OCI-M2 (cell line): Measurements from ENCODE around the gene ARMC7.
"Not testable (repeated sequence)": the region's sequence is repeated elsewhere in the genome, so short reads cannot be mapped to it uniquely, and the experiment has no call there.

Experiments
- DNase-seq: peaks from one replicate; lab custom pipeline; 2025; ENCODE audit not compliant: unreplicated experiment; lab: John Stamatoyannopoulos, UW

The ARMC7 gene

GRCh38 chr17:75127936-75128335 lies 18.2 kb downstream of the ARMC7 start:
- DNase-seq = not testable (repeated sequence)

- DNase-seq = no peak
These were observed 19.1 kb downstream of the ARMC7 start for GRCh38 chr17:75128694-75129505.

- DNase-seq = no peak
These were observed 19.8 kb downstream of the ARMC7 start for GRCh38 chr17:75129576-75129975.

GRCh38 chr17:75130059-75130631 lies 20.4 kb downstream of the ARMC7 start:
- DNase-seq = no peak

DNA sequence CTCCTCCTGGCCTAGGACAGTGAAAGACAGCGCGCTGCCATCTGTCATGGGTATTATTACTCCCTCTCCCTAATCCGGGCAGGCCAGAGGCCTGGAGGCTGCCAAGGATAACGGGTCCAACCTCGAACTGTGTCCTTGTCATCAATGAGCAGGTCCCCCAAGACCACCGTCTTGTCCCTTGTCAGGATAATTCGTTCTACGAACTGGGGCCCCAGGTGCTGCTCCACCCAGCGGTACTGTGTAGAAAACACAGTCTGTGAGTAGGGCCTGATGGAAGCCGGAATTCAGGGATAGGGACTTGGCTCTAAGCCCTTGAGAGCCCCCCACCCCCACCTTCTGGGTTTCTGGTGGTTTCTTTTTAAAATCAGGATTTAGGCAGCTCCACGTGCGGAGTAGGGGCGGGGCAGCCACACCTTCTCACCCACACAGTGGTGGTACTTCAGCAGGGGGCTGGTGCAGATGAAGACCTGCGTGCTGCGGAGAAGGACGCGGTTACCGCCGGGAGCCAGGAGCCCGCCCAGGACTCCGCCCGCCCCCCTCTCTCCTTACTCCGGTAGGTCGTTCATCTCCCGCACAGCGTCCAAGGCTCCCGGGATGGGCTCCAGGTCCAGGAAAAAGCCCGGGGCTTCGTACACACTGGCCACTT lies 21.0 kb downstream of the ARMC7 start:
- no peak for DNase-seq

DNA sequence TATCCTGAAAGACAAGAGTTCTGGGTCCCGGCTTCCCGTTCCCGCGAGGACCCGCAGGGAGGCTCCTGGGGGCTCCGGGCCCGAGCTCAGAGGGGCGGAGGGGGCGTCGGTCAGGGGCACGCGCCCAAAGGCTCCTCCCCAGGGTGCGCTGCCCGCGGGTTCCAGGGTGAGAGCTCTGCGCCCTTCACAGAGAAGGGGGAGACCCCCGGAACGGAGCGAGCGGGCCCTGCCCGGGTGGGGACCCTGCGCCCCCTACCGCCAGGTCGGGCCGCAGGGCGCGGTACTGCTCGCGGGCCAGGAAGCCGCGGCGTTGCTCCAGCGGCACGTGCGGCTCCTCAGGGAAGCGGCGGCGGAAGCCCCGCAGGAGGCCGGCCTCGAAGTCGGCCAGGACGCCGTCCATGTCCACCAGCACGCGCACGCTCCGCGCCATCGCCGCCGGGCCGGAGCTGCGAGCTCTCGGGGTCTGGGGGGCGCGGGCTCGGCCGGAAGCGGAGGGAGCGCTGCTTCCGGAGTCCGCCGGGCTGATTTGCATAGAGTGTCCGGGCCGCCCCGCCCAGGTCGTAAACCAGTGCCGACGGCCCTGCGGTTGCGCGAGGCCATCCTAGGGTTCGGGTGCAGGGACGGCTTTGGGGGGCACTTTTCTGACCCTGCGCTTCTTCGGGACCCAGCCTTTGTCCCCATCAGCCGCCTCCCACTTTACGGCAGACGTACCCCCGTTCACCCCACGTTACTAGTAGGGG lies 21.7 kb downstream of the ARMC7 start, which contains the start of gene NT5C:
TSS of gene NT5C (minus strand) at position 465 of the 740 bp plus-strand sequence. CDS start at position 430, 35 bp downstream.
- no peak for DNase-seq

- not testable (repeated sequence) for DNase-seq
These were observed 22.5 kb downstream of the ARMC7 start for GRCh38 chr17:75132018-75133000.

DNA sequence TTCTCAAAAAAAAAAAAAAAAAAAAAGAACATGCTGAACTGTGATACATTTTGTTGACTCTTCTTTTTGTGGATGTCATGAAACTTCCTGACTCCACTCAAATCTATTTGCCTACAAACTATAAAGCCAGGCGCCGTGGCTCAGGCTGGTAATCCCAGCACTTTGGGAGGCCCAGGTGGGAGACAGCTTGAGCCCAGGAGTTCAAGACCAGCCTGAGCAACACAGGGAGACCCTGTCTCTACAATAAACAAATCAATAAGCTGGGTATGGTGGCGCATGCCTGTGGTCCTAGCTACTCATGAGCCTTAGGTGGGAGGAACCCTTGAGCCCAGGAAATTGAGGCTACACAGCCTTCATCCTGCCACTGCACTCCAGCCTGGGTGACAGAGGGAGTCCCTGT lies 23.2 kb downstream of the ARMC7 start:
- DNase-seq = no peak

DNA sequence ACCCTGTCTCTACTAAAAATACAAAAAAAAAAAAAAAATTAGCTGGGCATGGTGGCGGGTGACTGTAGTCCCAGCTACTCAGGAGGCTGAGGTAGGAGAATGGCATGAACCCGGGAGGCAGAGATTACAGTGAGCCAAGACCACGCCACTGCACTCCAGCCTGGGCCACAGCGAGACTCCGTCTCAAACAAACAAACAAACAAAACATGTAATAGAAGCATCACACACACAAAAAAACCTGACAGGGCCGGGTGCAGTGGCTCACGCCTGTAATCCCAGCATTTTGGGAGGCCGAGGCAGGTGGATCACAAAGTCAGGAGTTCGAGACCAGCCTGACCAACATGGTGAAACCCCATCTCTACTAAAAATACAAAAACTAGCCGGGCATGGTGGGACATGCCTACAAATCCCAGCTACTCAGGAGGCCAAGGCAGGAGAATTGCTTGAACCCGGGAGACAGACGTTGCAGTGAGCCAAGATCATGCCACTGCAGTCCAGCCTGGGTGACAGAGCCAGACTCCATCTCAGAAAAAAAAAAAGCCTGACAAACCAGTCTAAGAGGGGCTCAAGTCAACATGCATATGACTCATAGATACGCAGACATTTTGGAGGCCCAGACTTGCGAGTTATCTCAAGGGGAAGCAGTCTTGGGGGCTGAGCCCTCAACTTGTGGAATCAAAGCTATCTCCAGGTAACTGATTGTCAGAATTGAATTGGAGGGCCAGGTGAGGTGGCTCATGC lies 24.0 kb downstream of the ARMC7 start:
- not testable (repeated sequence) for DNase-seq

- no peak for DNase-seq
These were observed 25.7 kb downstream of the ARMC7 start for GRCh38 chr17:75135452-75135851.

GRCh38 chr17:75135946-75136345 lies 26.2 kb downstream of the ARMC7 start:
- DNase-seq = no peak

DNA sequence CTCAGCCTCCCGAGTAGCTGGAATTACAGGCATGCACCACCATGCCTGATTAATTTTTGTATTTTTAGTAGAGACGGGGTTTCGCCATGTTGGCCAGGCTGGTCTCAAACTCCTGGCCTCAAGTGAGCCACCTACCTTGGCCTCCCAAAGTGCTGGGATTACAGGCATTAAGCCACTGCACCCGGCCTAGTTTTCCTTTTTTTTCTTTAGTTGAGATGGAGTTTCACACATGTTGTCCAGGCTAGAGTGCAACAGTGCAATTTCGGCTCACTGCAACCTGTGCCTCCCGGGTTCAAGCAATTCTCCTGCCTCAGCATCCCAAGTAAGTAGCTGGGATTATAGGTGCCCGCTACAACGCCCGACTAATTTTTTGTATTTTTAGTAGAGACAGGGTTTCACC lies 28.0 kb downstream of the ARMC7 start:
- not testable (repeated sequence) for DNase-seq

DNA sequence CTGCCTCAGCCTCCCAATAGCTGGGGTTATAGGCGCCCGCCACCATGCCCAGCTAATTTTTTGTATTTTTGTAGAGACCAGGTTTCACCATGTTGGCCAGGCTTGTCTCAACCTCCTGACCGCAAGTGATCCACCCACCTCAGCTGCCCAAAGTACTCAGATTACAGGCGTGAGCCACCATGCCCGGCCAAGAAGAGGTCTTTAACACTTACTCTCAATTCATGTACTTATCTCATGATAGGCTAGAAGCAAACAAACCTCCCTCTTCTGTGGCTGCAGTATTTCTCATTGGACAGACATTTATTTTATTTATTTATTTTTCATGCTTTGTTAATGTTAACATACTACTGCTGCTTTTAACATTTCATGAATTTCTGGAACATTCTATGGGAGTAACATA lies 28.8 kb downstream of the ARMC7 start:
- no peak for DNase-seq

DNA sequence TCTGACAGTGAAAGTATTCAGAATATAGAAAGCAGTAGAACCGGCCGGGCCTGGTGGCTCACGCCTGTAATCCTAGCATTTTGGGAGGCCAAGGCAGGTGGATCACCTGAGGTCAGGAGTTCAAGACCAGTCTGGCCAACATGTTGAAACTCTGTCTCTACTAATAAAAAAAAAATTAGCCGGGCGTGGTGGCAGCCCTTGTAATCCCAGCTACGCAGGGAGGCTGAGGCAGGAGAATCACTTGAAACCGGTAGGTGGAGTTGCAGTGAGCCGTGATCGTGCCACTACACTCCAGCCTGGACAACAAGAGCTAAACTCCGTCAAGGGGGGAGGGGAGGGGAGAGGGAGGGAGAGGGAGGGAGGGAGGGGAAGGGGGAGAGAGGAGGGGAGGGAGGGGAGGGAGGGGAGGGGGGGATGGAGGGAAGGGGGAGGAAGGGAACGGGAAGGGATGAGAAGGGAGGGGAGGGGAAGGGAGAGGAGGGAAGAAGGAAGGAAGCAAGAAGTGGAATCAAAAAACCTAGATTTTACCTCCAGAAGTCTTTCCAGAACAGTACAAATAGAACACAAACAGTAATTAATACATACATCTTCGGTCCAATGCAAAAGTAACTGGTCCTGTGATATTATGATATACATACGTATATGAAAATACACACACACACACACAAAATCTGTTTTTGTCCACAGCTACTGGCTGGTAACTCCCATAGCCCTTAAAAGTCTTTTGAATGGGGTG lies 32.6 kb downstream of the ARMC7 start:
- no peak for DNase-seq

GRCh38 chr17:75144816-75145512 lies 35.2 kb downstream of the ARMC7 start:
- no peak for DNase-seq

DNA sequence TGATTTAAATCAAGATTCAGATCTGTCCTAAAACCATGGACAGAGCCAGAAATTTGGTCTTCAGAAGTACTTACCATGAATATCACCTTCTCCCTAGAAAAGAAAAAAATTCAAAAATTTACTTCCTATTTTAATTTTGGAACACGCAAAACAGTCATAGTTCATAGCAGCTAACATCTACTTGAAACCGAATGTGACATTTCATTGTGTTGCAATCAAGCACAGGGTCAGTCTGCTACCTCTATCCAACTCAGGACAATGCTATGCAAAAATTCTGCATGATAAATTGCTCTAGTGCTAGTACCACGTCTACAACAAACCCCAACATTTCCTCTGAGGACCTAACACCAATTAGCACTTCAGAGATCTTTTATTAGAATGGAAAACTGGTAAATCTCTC lies 36.8 kb downstream of the ARMC7 start:
- no peak for DNase-seq

DNA sequence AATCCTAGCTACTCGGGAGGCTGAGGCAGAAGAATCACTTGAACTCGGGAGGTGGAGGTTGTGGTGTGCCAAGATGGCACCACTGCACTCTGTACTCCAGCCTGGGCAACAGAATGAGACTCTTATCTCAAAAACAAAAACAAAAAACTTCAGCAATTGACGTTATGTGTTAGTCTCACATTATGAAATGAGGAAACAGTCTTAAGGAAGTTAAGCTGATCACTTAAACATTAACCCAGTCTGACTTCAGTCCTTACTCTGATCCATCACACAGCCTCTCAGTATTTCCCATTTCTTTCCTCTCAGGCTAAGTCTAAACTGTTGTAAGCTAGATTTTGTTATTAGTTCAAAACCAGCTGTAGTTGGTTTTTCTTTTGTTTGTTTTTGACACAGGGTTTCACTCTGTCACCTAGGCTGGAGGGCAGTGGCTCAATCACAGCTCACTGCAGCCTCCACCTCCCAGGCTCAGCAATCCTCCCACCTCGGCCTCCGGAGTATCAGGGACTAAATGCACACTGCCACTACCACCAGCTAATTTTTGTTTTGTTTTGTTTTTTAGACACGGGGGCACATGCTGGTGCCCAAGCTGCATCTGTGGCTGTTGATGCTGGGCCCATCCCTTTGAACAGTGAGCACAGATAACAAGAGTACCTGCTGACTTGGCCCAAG lies 38.2 kb downstream of the ARMC7 start:
- no peak for DNase-seq

GRCh38 chr17:75151930-75152329 lies 42.2 kb downstream of the ARMC7 start:
- DNase-seq = no peak
